ENCODE data around the gene FCHO2. TPM values are rescaled to one million over a fixed set of nuclear protein-coding genes. Genes with fewer than 3 reads are reported as not detected.

FCHO2 gene
- total RNA-seq, 1 donor from 2014 or later: 48.0 TPM

- Mint-ChIP-seq H3K4me1 (ENCODE audit: unreplicated experiment) (peaks cover 11% of the 10 kb centered on the region), H3K9me3 (ENCODE audit: unreplicated experiment) (peaks cover 12% of the 10 kb centered on the region), H3K4me3 (ENCODE audit: unreplicated experiment) (no peak overlapping the region), H3K27ac (ENCODE audit: unreplicated experiment) (no peak overlapping the region), H3K36me3 (ENCODE audit: unreplicated experiment) (peaks cover 26% of the 10 kb centered on the region), H3K27me3 (ENCODE audit: unreplicated experiment) (no peaks in the 10 kb centered on the region)
- TF ChIP-seq CTCF (IDR thresholded peaks at IDR 0.05): no peak
- DNase-seq (ENCODE audit: extremely low spot score, unreplicated experiment): no peak
Measured at GRCh38 chr5:73094415-73094814, 138.6 kb downstream of the FCHO2 start.

GRCh38 chr5:73095564-73096238, 139.9 kb downstream of the FCHO2 start:
- H3K27ac Mint-ChIP-seq (ENCODE audit: unreplicated experiment): no peak overlapping the region
- peaks cover 12% of the 10 kb centered on the region for H3K9me3 Mint-ChIP-seq (ENCODE audit: unreplicated experiment)
- H3K4me1 Mint-ChIP-seq (ENCODE audit: unreplicated experiment): peaks cover 11% of the 10 kb centered on the region
- DNase-seq (ENCODE audit: extremely low spot score, unreplicated experiment): no peak
- H3K36me3 Mint-ChIP-seq (ENCODE audit: unreplicated experiment): peaks cover 25% of the 10 kb centered on the region
- H3K27me3 Mint-ChIP-seq (ENCODE audit: unreplicated experiment): no peaks in the 10 kb centered on the region
- no peak for TF ChIP-seq CTCF (IDR thresholded peaks at IDR 0.05)
- no peak overlapping the region for H3K4me3 Mint-ChIP-seq (ENCODE audit: unreplicated experiment)

- H3K27me3 Mint-ChIP-seq (ENCODE audit: unreplicated experiment): no peaks in the 10 kb centered on the region
- peaks cover 21% of the 10 kb centered on the region for H3K36me3 Mint-ChIP-seq (ENCODE audit: unreplicated experiment)
- DNase-seq (ENCODE audit: extremely low spot score, unreplicated experiment): no peak
- H3K9me3 Mint-ChIP-seq (ENCODE audit: unreplicated experiment): peaks cover 12% of the 10 kb centered on the region
- peaks cover 11% of the 10 kb centered on the region for H3K4me1 Mint-ChIP-seq (ENCODE audit: unreplicated experiment)
- no peak overlapping the region for H3K4me3 Mint-ChIP-seq (ENCODE audit: unreplicated experiment)
- no peak for TF ChIP-seq CTCF (IDR thresholded peaks at IDR 0.05)
- no peak overlapping the region for H3K27ac Mint-ChIP-seq (ENCODE audit: unreplicated experiment)
Measured at GRCh38 chr5:73096239-73096575, 140.4 kb downstream of the FCHO2 start.

GRCh38 chr5:73097740-73098139, 141.9 kb downstream of the FCHO2 start:
- peaks cover 12% of the 10 kb centered on the region for H3K9me3 Mint-ChIP-seq (ENCODE audit: unreplicated experiment)
- peaks cover 11% of the 10 kb centered on the region for H3K4me1 Mint-ChIP-seq (ENCODE audit: unreplicated experiment)
- no peak overlapping the region for H3K4me3 Mint-ChIP-seq (ENCODE audit: unreplicated experiment)
- DNase-seq (ENCODE audit: extremely low spot score, unreplicated experiment): no peak
- H3K36me3 Mint-ChIP-seq (ENCODE audit: unreplicated experiment): peaks cover 14% of the 10 kb centered on the region
- TF ChIP-seq CTCF (IDR thresholded peaks at IDR 0.05): no peak
- no peak overlapping the region for H3K27ac Mint-ChIP-seq (ENCODE audit: unreplicated experiment)
- no peaks in the 10 kb centered on the region for H3K27me3 Mint-ChIP-seq (ENCODE audit: unreplicated experiment)

- H3K9me3 Mint-ChIP-seq (ENCODE audit: unreplicated experiment): peaks cover 12% of the 10 kb centered on the region
- TF ChIP-seq CTCF (IDR thresholded peaks at IDR 0.05): no peak
- DNase-seq (ENCODE audit: extremely low spot score, unreplicated experiment): no peak
- peaks cover 8% of the 10 kb centered on the region for H3K4me1 Mint-ChIP-seq (ENCODE audit: unreplicated experiment)
- peaks cover 6% of the 10 kb centered on the region for H3K36me3 Mint-ChIP-seq (ENCODE audit: unreplicated experiment)
- H3K27ac Mint-ChIP-seq (ENCODE audit: unreplicated experiment): no peak overlapping the region
- H3K4me3 Mint-ChIP-seq (ENCODE audit: unreplicated experiment): no peak overlapping the region
- no peaks in the 10 kb centered on the region for H3K27me3 Mint-ChIP-seq (ENCODE audit: unreplicated experiment)
Measured at GRCh38 chr5:73100109-73100508, 144.3 kb downstream of the FCHO2 start.

Data from osteocyte (in vitro differentiated cells).